Cardiac muscle cell (in vitro differentiated cells and primary cell): ENCODE measurements around the gene PLXNA2. TPM values are rescaled to one million over a fixed set of nuclear protein-coding genes. Genes with fewer than 3 reads are reported as not detected.

Source experiments
- DNase-seq, 2 donors: peaks; one replicate each; pipeline versions ENCODE4 v3.0.0 to v3.0.0-alpha.2; 2010 to 2017; ENCODE audit warnings: low read depth in 1 of 2, low spot score in 1 of 2
- H3K27ac ChIP-seq: fragments of 200-600 bp; sonication (generic); 2 replicates; pipeline ENCODE4 v1.5.1; 2016
- H3K27me3 ChIP-seq: fragments of 200-600 bp; sonication (generic); 2 replicates; pipeline ENCODE4 v1.6.0; 2016; ENCODE audit warnings: control low read depth
- H3K36me3 ChIP-seq: fragments of 200-600 bp; sonication (generic); 2 replicates; pipeline ENCODE4 v1.5.1; 2016; ENCODE audit warnings: control low read depth
- H3K4me1 ChIP-seq: fragments of 200-600 bp; sonication (generic); 2 replicates; pipeline ENCODE4 v1.8.1; 2017; ENCODE audit warnings: low read depth, mild to moderate bottlenecking, mixed run types
- H3K4me3 ChIP-seq: fragments of 200-600 bp; sonication (generic); 2 replicates; pipeline ENCODE4 v1.5.1; 2016; ENCODE audit warnings: mild to moderate bottlenecking
- H3K9me3 ChIP-seq: fragments of 200-600 bp; sonication (generic); 2 replicates; pipeline ENCODE4 v1.5.1; 2017; ENCODE audit warnings: low read depth, mild to moderate bottlenecking, control low read depth
- CTCF ChIP-seq: IDR thresholded peaks from 2 replicates; pipeline ENCODE4 v1.5.1; 2012; ENCODE audit warnings: low read depth, mild to moderate bottlenecking, low read length
- polyA plus RNA-seq: library from polyadenylated mRNA; unstranded; fragments of >200 nt; fragmentation: Nextera tagmentation; extraction: Ambion mirVana; gene quantifications from 2 replicates; pipeline ENCODE4 v1.2.1, GENCODE V29; 2016
- total RNA-seq: library from RNA; depleted of rRNA; stranded (reverse); fragments of >200 nt; gene quantifications from 2 replicates; pipeline ENCODE4 v1.2.3, GENCODE V29; 2016

The PLXNA2 gene
- total and polyA plus RNA-seq, 2 experiments from 2014 or later, result 23.2 to 55.3 TPM

GRCh38 chr1:208045463-208046260, 198.5 kb downstream of the PLXNA2 start:
- no peaks in the 10 kb centered on the region for H3K27me3 ChIP-seq
- H3K9me3 ChIP-seq, result no peaks in the 10 kb centered on the region
- peak; percentile 5 for TF ChIP-seq CTCF
- no peak overlapping the region for H3K27ac ChIP-seq
- H3K4me1 ChIP-seq, result no peaks in the 10 kb centered on the region
- DNase-seq, result no peak
- no peak overlapping the region for H3K4me3 ChIP-seq
- peaks cover 54% of the 10 kb centered on the region for H3K36me3 ChIP-seq

- TF ChIP-seq CTCF, result no peak
- peaks cover 52% of the 10 kb centered on the region for H3K36me3 ChIP-seq
- H3K9me3 ChIP-seq, result no peaks in the 10 kb centered on the region
- H3K27ac ChIP-seq, result no peak overlapping the region
- DNase-seq, result no peak
- no peak overlapping the region for H3K4me3 ChIP-seq
- H3K27me3 ChIP-seq, result no peaks in the 10 kb centered on the region
- H3K4me1 ChIP-seq, result no peaks in the 10 kb centered on the region
These were observed 199.4 kb downstream of the PLXNA2 start for GRCh38 chr1:208044589-208045462.

- Histone ChIP-seq H3K9me3 (no peaks in the 10 kb centered on the region), H3K4me3 (no peak overlapping the region), H3K27ac (no peak overlapping the region), H3K36me3 (peaks cover 47% of the 10 kb centered on the region), H3K4me1 (no peaks in the 10 kb centered on the region), H3K27me3 (no peaks in the 10 kb centered on the region)
- no peak for TF ChIP-seq CTCF
- DNase-seq, result no peak
These were observed 200.4 kb downstream of the PLXNA2 start for GRCh38 chr1:208043691-208044181.

DNA sequence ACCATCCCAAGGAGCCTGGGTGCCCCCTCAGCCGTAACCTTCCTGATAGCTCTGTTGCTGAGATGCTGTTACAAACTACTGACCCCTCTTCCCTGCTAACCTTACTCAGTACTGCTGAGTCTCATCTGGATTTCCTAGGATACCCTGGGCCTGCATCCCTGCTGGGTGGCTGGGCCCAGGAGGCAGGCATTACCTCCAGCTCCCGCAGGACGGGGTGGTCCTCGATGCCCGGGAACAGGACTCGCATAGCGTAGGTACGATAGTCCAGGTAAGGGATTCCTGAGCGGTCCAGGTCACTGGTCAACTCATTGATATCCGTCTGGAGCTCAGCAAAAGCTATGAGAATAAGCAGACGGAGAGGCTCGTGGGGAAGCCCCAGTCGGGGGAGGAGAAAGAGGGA, 201.3 kb downstream of the PLXNA2 start:
- TF ChIP-seq CTCF, result no peak
- H3K4me3 ChIP-seq, result no peak overlapping the region
- no peaks in the 10 kb centered on the region for H3K4me1 ChIP-seq
- H3K27me3 ChIP-seq, result no peaks in the 10 kb centered on the region
- no peaks in the 10 kb centered on the region for H3K9me3 ChIP-seq
- H3K36me3 ChIP-seq, result peaks cover 42% of the 10 kb centered on the region
- H3K27ac ChIP-seq, result no peak overlapping the region
- DNase-seq, result no peak

- TF ChIP-seq CTCF, result no peak
- Histone ChIP-seq H3K9me3 (no peaks in the 10 kb centered on the region), H3K4me1 (no peaks in the 10 kb centered on the region), H3K27ac (no peak overlapping the region), H3K4me3 (no peak overlapping the region), H3K36me3 (peaks cover 42% of the 10 kb centered on the region), H3K27me3 (no peaks in the 10 kb centered on the region)
- no peak for DNase-seq
These were observed 202.1 kb downstream of the PLXNA2 start for GRCh38 chr1:208042041-208042615.
